Activated CD4-positive, alpha-beta T cell treated with anti-CD3 and anti-CD28 coated beads for 4 hours (primary cell): ENCODE results near the gene GGCT.
"Not testable (repeated sequence)": the region's sequence is repeated elsewhere in the genome, so short reads cannot be mapped to it uniquely, and the experiment has no call there.

Source experiments
- DNase-seq, 2 donors: peaks; one replicate each; pipeline ENCODE4 v3.0.0-alpha.2; 2020

The GGCT gene, protein sequence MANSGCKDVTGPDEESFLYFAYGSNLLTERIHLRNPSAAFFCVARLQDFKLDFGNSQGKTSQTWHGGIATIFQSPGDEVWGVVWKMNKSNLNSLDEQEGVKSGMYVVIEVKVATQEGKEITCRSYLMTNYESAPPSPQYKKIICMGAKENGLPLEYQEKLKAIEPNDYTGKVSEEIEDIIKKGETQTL

DNA sequence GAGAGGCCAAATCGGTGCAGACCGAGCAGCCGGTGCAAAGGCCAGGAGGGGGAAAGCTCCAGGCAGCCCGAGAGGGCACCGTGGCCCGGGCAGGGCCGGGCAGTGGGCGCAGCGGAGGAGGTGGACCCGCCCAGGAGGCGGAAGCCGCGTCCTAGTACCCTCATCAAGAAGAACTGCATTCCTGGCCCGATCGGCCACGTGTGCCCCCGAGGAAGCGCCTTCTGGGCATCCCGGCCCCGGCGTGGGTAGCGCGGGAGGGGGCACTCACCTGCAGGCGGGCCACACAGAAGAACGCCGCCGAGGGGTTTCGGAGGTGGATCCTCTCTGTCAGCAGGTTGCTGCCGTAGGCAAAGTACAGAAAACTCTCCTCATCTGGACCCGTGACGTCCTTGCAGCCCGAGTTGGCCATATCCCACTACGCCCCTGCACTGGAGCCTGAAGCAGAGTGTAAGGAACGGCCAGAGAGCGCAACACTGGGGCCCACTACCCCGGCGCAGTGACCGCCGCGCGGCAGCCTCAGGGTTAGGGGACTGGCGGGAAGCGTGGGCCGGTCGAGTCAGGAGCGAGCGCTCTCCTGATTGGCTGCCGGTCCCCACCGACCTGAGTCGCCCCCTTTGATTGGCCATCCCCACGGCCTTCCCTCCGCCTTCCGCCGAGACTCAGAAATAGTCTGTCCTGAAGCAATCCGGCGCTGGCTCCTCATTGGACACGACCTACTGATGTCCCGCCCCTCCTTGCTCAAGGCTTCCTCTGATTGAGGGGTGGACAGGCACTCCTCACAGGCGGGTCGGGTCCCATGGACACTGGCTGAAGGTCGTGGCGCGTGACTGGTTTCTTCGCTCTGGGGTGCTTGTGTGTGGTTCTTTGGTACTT is at the start of gene GGCT:
GGCT (minus strand) TSS at position 529 of the 873 bp plus-strand sequence; CDS start at position 409, 120 bp downstream.
- DNase-seq: peak; percentile 97

DNA sequence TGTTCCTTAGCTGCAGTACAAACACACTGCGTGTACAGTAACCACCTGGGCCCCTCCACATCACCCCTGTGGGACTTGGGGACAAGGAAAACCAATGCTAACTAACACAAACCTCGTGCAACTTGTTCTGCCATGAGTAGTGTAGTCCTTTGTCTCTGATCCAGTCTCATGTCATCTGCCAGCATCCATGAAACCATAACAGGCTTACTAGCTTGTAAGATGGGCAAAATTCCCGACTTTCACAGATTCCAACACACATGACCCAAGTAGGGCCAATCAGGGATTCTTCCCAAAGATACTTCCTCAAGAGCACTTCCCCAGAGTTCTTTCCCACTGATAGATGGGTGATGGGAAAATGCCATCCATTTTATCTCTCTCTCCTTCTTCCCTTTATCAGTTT is 48.9 kb upstream of the GGCT start:
- no peak for DNase-seq

DNA sequence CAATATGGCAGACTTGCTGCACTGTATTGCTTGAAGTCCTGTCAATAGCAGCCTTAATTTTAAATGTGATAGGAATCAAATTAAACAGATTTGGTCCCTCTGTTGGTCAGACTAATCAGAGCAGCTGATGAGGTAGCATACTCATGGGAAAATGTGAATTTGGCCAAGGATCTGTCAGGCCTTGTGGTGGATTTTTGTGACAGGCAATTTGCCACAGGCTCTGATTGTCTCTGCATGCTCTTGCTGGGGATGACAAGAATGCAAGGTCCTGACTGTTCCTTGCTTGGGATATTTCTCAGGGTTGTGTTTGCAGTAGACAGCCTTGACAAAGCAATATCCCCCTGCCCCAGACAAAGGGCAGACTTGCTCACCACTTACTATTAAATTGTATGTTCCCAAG is 48.5 kb upstream of the GGCT start:
- DNase-seq: no peak

DNA sequence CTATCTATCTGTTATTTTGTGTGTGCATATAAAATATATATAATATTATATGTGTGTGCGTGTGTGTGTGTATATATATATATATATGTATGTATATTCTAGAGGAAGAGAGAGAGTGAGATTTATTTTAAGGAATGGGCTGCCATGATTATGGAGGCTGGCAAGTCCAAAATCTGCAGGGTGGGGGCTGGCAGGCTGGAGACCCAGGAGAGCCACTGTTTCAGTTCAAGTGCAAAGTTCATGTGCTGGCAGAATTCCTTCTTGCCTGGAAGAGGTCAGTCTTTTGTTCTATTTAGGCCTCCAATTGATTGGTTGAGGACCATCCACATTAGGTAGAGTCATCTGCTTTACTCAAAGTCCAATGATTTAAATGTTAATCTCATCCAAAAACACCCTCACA is 47.7 kb upstream of the GGCT start:
- no peak for DNase-seq

DNA sequence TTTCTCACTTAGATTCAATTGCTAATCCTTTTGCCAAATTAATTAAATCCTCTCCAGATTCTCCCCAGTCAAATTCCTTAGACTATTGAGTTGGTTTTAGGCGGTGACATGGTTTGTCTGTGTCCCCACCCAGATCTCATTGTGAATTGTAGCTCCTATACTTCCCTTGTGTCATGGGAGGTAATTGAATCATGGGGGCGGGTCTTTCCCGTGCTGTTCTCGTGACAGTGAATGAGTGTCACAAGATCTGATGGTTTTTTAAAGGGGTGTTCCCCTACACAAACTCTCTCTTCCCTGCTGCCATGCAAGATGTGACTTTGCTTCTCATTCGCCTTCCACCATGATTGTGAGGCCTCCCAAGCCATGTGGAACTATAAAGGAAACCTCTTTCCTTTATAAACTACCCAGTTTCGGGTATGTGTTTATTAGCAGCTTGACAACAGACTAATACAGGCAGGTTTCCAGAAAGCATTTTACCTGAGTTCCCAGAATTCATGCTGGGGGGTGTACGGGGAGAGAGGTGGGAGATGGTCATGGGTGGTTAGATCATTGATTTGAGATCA is 45.4 kb upstream of the GGCT start:
- DNase-seq: no peak

DNA sequence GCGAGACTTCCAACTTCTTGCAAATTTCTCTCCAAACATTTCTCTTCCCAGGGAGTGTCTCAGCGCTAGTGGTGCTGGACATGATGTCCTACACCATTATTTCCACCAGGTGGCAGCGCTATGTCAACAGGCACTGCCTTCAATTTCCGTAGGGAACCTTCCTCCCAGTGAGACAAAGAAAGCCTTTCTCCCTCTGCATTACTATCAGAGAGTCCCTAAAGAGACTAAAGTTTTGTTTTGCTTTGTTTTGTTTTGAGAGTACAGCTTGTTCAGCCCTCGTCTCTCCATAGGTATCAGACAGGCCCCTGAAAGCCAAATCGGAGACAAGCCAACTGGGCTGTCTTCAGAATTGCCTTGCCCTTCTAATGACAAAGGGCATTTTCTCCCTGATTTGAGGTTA is 44.2 kb upstream of the GGCT start:
- DNase-seq: peak; percentile 11 to 35

DNA sequence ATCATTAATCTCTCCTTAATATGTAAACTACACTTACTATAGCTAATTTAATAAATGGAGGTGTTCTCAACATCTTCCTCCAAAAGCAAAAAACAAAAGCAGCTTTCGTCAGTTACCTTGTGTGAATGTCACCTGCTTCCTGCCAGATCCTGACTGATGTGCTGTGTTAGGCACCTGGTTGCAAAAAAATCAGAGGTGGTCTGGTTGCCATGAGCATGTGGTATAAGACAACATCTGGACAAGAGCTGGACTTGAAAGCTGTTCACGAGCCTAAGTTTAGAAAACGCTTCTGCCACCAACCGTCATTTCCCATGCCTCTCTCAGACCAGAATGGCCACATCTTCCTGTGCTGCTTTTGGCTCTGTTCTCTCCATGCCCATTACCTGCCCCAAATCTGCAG is 42.0 kb upstream of the GGCT start:
- DNase-seq: no peak

DNA sequence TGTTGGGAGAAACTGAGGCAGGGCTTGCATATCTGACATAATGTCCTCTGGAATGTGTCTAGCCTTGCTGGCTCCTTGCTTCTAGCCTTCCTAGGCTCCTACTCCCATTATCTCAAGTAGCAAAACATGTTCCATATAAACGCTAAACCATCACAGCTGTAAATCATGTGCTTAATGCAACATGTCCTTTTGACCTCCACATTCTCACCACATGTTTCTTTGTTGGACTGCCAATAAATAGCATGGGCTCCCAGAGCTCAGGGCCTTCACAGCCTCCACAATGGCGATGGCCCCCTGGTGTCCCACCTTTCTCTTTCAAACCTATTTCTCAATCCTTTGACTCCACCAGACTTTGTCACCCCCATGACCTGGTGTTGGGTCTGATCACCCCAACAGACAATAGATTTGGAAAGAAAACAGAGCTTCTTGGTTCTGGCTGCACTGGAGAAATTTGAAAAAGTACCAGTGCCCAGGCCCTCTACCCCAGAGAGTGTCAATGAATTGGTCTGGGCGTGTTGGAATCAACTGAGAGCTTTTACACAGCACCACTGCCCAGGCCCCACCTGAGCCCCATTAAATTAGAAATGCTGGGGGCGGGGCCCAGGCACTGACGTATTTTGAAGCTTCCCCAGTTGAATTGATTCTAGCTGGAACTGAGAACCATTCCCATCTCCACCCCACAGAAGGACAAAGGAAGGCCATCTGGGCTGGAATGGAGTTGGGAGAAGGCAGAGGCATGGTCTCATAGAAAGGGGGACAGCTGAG is 41.3 kb upstream of the GGCT start:
- no peak for DNase-seq

DNA sequence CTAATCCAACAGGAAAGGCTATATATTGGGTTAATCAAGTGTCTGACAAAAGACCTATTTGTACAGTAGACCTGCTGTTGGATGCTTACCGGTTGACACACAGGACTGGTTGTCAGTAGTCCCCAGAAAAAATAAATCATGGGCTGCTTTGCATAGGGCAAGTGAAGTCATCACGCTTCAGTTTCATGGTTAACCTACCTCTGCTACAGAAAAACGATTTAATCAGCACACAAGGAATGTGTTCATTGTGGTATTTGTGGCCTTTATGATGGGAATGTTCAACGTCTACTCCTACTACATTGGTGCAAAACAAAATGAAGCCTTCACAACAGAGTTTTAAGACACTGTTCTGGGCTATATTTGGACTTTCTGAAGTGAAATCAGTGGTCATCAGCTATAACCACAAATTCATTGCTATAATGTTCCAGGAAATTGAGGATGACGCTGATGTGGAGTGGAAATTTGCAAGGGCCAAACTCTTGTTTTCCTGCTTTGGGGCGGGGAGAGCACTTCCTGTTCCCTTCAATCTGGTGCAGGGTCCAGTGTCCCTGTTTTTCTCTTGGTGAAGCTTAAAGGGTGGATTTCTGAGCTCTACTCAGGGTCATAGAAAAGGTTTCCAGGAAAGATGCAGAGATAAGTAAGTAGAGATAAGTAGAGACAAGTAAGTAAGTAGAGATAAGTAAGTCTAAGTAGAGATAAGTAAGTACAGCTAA is 39.3 kb upstream of the GGCT start:
- DNase-seq: no peak

DNA sequence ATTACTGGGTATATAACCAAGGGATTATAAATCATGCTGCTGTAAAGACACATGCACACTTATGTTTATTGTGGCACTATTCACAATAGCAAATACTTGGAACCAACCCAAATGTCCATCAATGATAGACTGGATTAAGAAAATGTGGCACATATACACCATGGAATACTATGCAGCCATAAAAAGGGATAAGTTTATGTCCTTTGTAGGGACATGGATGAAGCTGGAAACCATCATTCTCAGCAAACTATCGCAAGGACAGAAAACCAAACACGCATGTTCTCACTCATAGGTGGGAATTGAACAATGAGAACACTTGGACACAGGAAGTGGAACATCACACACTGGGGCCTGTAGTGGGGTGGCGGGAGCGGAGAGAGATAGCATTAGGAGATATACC is 38.5 kb upstream of the GGCT start:
- DNase-seq: not testable (repeated sequence)

DNA sequence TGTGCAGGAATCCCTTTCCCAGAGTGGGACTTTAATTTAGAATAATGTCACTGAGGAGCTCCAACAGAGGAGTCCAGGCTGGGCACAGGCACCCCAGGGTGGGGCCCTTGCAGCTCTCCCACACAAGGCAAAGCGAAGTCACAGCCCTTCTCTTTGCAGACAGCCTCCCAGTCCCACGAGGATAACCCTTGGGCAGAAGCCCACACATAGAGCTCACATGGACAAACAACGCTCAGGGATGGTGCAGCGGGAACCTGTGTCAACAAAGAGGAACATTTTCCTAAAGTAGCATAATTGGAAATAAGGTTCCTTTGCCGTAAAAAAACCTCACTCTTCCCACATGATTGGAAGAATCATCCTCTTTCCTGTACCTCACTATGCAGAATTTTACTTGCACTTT is 29.3 kb upstream of the GGCT start:
- DNase-seq: no peak

DNA sequence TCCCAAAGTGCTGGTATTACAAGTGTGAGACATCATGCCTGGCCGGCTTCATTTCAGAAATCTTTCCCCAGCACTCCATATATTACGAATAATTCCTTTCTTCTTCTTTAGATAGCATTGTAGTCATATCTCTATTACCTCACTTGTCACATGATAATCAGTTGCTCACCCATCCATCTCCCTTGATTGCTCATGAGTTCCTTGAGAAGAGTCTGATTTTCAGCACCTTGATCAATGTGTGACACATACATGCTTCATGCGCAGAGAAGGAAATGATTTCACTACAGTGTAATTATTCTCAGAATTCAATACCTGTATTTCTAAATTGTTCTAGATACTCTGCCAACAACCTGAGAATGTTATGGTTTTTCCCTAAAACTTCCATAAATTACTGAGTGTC is 26.7 kb upstream of the GGCT start:
- DNase-seq: no peak

DNA sequence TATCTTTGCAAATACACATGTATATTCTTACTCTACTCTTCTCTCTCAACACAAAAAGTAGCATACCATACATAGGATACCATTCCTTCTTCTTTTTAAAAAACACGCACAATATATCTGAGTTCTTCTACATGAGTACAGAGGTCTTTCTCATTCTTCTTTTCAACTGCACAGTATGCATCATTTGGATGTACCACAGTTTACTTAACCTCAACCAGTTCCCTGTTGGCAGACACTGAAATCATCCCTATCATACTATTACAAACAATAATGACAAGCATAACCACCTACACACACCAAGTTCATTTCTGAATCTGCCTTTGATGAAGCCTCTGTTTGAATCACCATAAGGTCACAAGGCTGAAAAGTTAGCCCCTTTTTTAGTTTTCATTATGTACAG is 25.7 kb upstream of the GGCT start:
- DNase-seq: no peak

DNA sequence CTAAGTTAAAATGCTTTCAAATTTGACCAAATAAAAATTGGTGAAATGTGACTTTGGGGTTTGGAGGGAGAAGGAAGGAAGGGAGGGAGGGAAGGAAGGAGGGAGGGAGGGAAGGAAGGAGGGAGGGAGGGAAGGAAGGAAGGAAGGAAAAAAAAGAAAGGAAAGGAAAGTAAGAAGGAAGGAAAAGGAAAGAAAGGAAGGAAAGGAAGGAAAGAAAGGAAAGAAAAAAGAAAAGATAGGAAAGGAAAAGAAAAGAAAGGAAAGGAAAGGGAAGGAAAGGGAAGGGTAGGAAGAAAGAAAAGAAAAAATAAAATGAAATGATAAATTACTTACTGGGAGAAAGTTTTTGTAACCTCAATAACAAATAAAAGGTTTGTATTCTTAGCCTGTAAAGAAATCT is 24.1 kb upstream of the GGCT start:
- DNase-seq: no peak

DNA sequence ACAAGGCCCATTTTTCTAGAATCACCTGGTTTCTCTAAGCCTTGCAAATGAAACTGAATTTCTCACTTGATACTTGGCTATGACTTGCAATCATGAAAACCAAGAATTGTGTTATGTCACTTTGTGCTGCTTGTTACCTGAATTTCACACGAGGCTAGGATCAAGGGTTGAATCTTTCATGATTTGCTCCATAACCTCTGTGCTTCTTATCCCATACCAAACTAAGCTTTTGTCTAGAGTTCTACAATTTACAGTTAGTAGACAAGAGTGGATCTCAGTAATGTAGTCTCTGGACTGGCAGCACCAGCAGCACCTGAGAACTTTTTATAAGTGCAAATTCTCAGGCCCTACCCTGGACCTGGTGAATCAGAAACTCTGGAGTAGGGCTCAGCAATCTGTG is 22.7 kb upstream of the GGCT start:
- DNase-seq: not testable (repeated sequence)

DNA sequence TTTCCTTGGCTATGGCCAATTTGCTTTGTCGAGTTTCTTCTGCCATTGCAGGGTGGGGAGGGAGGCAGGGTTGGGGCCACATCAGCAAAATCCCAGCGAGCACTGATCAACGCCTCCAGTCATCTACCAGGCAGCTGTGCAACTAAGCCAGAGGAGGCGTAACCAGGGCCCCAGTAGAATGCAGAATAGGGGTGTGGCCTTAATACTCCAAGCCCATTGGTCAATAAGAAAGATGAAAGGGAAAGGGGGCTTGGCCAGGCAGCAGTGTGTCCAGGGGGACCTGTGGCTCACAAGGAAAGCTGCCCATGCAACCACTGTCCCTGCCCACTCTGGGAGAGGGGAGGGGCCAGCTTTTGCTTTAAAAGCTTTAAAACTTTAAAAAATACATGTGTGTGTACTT is 21.5 kb upstream of the GGCT start:
- DNase-seq: no peak

DNA sequence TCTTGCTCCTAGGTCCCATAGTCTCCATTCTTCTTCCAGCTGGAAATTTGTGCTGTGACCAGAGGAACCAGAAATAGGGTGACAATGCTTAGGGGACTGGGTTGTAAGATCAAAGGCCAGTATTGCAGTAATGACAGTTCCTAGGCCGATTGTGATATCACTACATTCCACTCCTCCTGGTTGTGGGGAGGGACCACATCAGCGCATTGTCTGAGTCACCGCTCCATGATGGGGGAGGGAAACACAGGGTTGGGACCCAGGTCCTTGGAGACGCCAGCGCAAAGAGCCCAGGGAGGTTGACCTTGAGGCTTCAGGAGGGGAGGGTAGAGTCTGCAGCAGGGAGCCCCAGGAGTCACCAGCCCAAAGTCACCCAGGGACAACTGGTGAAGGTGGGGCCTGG is 20.8 kb upstream of the GGCT start:
- DNase-seq: no peak

DNA sequence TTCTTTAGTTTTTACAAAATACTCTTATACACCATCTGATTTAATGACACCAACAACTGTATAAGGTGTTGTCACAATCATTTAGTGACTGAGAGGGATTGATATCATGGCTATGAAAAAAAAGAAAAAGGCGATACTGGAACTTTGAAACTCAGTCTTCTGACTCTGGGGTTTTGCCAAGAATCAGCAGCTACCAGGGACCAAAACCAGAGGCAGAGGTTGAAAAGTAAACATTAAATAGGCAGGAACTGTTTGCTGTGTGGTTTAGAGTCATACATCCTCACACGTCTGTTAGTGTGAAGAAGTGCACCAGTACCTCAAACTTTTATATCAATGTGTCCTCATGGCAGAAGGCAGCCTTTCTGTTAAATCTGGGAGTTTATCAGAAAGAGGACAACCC is 19.9 kb upstream of the GGCT start:
- no peak for DNase-seq

DNA sequence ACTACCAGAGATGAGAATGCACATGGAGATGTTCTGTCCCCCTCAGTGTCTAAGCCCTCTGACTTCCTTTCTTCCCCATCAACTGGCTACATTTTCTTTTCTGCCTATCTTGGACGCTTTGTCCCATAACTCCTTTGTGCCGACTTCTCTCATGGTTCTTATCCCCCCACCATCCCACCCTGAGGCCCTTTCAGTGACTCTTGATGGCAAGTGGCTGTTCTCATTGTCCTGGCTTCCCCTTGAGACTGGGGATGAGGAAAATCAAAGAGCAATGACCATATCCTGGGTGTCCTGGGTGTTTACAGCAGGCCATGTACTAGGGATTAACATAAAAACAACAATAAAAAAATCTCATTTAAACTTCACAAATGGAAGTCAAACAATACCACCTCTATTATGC is 18.8 kb upstream of the GGCT start:
- DNase-seq: no peak

DNA sequence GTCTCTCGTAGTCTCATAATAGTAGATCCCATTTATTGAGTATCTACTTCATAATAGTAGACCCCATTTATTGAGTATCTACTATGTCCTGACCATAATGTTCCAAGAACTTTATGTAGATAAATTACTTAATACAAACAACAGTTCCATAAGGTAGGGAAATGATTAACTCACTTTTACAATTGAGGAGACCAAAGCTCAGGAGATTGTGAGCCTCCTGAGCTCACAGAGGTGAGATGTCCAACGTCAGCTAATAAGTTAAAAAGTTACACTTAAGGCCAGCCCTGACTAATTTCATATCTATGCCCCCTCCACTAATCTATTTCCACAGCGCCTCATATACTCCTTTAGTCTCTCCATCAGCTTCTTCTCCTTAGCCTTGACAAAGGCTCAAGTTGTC is 17.5 kb upstream of the GGCT start:
- DNase-seq: no peak

DNA sequence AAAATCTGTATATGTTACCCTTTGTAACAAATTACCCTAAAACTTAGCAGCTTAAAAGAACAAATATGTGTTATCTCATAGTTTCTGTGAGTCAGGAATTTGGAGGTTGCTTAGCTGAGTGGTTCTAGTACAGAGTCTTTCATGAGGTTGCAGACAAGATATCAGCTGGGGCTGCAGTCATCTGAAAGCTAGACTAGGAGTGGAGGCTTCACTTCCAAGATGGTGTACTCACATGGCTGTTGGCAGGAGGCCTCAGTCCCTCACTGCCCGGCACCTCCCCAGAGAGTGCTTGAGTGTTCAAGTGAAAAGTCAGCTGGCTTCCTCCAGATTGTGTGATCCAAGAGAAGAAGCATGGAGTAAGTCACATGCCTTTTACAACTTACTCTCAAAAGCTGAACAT is 16.9 kb upstream of the GGCT start:
- DNase-seq: no peak

DNA sequence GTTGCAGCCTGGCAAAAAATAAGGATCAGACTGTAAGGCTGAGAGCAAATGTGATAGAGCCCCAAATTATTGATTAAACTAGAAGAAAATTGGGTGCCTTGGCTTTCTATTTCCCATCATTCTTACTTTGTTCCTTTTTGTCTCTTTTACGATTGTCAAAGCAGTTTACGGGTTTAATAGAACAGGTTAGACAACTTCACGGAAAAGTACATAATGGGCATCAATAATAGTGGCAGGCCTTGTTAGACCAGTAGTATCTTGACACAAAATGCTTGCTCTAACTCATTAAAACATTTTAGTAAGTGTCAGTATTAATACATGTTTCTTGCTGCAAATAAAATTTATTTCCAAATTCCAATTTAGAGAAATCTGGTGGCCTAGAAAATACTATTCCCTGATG is 14.5 kb upstream of the GGCT start:
- DNase-seq: no peak

DNA sequence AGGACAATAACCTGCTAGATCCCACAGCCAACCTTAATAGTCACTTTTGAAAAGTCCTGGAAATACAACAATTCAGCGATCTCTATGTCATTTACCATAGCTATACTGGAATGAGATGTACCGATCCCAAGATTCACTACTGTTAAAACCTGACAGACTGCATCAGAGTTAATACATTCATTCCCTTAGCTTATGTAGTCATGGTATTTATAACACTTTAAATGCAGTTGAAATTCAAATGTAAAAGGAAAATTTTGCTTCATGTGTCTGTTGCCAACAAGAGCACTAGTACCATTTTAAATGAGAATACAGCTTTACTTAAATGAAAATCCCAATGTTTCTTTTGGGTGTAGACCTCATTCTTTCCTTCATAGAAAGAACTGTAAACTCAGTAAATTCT is 11.1 kb upstream of the GGCT start:
- DNase-seq: no peak
